Suprapubic skin (tissue), 4 donors: ENCODE data around the gene LMBR1. TPM values are rescaled to one million over a fixed set of nuclear protein-coding genes. Genes with fewer than 3 reads are reported as not detected.

Experiments used
- DNase-seq, 2 donors: peaks; one replicate each; pipeline ENCODE4 v3.0.0-alpha.2; 2019; ENCODE audit warnings: low spot score in 2 of 2
- H3K27ac ChIP-seq: fragments of 200-600 bp; sonication (generic); one replicate; pipeline ENCODE4 v1.5.1; 2019
- H3K27me3 ChIP-seq: fragments of 200-600 bp; sonication (generic); one replicate; pipeline ENCODE4 v1.5.1; 2019
- H3K36me3 ChIP-seq: fragments of 200-600 bp; sonication (generic); one replicate; pipeline ENCODE4 v1.5.1; 2019
- H3K4me1 ChIP-seq: fragments of 200-600 bp; sonication (generic); one replicate; pipeline ENCODE4 v1.5.1; 2019
- H3K4me3 ChIP-seq: fragments of 200-600 bp; sonication (generic); one replicate; pipeline ENCODE4 v1.5.1; 2019; ENCODE audit warnings: mild to moderate bottlenecking
- H3K9me3 ChIP-seq: fragments of 200-600 bp; sonication (generic); one replicate; pipeline ENCODE4 v1.5.1; 2019
- EP300 ChIP-seq: sonication (generic); formaldehyde crosslinking; IDR thresholded peaks from one replicate; pipeline ENCODE4 v1.6.1; 2017; ENCODE audit warnings: antibody characterized with exemption
- POLR2A ChIP-seq, 2 donors: fragments of 450-650 bp; IDR thresholded peaks; one replicate each; pipeline ENCODE4 v1.6.1; 2017; ENCODE audit warnings: antibody characterized with exemption in 2 of 2, mild to moderate bottlenecking in 2 of 2, moderate library complexity in 2 of 2
- POLR2AphosphoS5 ChIP-seq, 3 donors: sonication (generic); formaldehyde crosslinking; IDR thresholded peaks; one replicate each; pipeline ENCODE4 v1.6.1; 2017; ENCODE audit warnings: antibody characterized with exemption in 3 of 3
- WGBS: methylation state at CpG from one replicate; pipeline ENCODE4 v1.1.5; 2018; 5-methylcytosine and 5-hydroxymethylcytosine counted together
- total RNA-seq, 4 donors: library from RNA; depleted of rRNA; stranded (reverse); fragments of >200 nt; gene quantifications; one replicate each; pipeline ENCODE4 v1.1.0, GENCODE V29; 2016
- TF ChIP-seq, protein P1 (sequence below), 2 donors: fragments of 200-600 bp in 1 of 2; fragments of 450-650 bp in 1 of 2; sonication (generic) in 1 of 2; IDR thresholded peaks; one replicate each; pipeline ENCODE4 v1.5.1; 2016 to 2019; ENCODE audit warnings: antibody characterized with exemption in 2 of 2, mild to moderate bottlenecking in 1 of 2, moderate library complexity in 1 of 2

Gene LMBR1
- total RNA-seq, 4 donors from 2014 or later, result 48.7 to 104 (median 59.1) TPM

DNA sequence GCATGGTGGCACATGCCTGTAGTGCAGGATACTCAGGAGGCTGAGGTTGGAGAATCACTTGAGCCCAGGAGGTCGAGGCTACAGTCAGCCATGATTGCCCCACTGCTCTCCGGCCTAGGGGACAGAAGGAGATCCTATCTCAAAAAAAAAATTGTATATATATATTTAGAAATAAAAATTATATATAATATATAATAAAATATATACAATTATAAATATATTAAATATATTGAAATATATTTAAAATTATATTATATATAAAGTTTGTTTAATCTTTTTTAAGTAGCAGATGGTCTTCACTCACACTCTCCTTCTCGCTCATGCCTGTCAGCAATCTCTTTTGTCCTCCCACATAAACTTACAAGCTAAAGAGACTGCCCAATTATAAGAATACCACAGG is 58.5 kb downstream of the LMBR1 start:
- H3K9me3 ChIP-seq, result no peaks in the 10 kb centered on the region
- no peak overlapping the region for H3K27ac ChIP-seq
- no peaks in the 10 kb centered on the region for H3K4me1 ChIP-seq
- H3K36me3 ChIP-seq, result peaks cover 23% of the 10 kb centered on the region
- 92% methylated on average over 3 of the region's 3 CpGs for WGBS
- no peak overlapping the region for H3K4me3 ChIP-seq
- no peak for DNase-seq
- TF ChIP-seq EP300 (no peak), POLR2A (IDR thresholded peaks at IDR 0.05) (no peak), POLR2AphosphoS5 (IDR thresholded peaks at IDR 0.05) (no peak)
- TF ChIP-seq, protein P1, sequence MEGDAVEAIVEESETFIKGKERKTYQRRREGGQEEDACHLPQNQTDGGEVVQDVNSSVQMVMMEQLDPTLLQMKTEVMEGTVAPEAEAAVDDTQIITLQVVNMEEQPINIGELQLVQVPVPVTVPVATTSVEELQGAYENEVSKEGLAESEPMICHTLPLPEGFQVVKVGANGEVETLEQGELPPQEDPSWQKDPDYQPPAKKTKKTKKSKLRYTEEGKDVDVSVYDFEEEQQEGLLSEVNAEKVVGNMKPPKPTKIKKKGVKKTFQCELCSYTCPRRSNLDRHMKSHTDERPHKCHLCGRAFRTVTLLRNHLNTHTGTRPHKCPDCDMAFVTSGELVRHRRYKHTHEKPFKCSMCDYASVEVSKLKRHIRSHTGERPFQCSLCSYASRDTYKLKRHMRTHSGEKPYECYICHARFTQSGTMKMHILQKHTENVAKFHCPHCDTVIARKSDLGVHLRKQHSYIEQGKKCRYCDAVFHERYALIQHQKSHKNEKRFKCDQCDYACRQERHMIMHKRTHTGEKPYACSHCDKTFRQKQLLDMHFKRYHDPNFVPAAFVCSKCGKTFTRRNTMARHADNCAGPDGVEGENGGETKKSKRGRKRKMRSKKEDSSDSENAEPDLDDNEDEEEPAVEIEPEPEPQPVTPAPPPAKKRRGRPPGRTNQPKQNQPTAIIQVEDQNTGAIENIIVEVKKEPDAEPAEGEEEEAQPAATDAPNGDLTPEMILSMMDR (IDR thresholded peaks at IDR 0.05), result no peak
- no peaks in the 10 kb centered on the region for H3K27me3 ChIP-seq

DNA sequence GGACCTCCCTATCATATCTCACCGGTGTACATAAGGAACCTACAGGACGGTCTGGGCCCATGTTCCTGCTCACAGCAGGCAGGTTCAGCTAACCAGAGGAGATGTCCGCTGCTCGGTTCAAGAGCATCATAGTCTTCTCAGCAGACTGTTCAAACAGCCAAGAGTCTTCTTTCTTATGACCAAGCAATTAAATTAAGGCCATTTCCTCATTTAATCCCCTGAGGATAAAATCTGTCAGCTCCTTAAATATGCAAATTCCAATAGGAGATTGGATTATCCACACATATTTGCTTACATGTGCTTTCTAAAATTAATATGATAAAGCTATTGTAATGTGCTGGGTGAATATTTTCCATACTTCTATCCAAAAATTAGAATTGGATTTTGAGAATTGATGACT is 59.7 kb downstream of the LMBR1 start:
- no peak overlapping the region for H3K4me3 ChIP-seq
- H3K27ac ChIP-seq, result no peak overlapping the region
- no peak for DNase-seq
- TF ChIP-seq POLR2A (IDR thresholded peaks at IDR 0.05) (no peak), POLR2AphosphoS5 (IDR thresholded peaks at IDR 0.05) (no peak), EP300 (no peak)
- TF ChIP-seq, protein P1 (IDR thresholded peaks at IDR 0.05), result no peak
- H3K27me3 ChIP-seq, result no peaks in the 10 kb centered on the region
- peaks cover 26% of the 10 kb centered on the region for H3K36me3 ChIP-seq
- H3K9me3 ChIP-seq, result no peaks in the 10 kb centered on the region
- 97% methylated on average over 4 of the region's 4 CpGs for WGBS
- H3K4me1 ChIP-seq, result no peaks in the 10 kb centered on the region

DNA sequence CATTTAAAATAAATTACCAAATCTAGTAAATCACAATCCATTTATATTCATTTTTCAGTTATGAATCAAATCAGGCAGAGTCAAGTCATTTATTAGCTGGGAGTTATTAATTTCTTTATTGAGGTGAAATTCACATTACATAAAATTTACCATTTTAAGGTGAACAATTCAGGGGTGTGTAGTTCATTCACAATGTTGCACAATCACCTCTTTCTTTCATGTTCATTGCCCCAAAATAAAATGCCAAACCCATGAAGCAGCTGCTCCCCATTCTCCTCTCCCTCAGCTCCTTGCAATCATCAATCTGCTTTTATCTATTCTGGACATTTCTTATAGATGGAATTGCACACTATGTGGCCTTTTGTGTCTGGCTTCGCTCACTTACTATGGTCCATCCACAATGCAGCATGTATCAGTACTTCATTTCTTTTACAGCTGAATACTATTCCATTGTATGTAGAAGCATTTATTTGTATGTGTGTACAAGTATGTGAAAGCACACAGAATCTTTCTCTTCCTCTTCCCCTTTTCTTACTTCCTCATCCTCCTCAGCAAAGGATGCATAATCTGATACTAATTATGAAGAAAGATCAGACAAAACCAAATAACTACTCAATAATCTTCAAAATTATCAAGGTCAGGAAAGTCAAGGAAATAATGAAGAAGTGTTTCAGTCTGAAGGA is 60.6 kb downstream of the LMBR1 start:
- peaks cover 26% of the 10 kb centered on the region for H3K36me3 ChIP-seq
- no peaks in the 10 kb centered on the region for H3K27me3 ChIP-seq
- H3K27ac ChIP-seq, result no peak overlapping the region
- TF ChIP-seq POLR2AphosphoS5 (IDR thresholded peaks at IDR 0.05) (no peak), POLR2A (IDR thresholded peaks at IDR 0.05) (no peak), EP300 (no peak)
- TF ChIP-seq, protein P1 (IDR thresholded peaks at IDR 0.05), result no peak
- 100% methylated on average over 1 of the region's 1 CpG for WGBS
- H3K4me3 ChIP-seq, result no peak overlapping the region
- no peak for DNase-seq
- no peaks in the 10 kb centered on the region for H3K9me3 ChIP-seq
- no peaks in the 10 kb centered on the region for H3K4me1 ChIP-seq

DNA sequence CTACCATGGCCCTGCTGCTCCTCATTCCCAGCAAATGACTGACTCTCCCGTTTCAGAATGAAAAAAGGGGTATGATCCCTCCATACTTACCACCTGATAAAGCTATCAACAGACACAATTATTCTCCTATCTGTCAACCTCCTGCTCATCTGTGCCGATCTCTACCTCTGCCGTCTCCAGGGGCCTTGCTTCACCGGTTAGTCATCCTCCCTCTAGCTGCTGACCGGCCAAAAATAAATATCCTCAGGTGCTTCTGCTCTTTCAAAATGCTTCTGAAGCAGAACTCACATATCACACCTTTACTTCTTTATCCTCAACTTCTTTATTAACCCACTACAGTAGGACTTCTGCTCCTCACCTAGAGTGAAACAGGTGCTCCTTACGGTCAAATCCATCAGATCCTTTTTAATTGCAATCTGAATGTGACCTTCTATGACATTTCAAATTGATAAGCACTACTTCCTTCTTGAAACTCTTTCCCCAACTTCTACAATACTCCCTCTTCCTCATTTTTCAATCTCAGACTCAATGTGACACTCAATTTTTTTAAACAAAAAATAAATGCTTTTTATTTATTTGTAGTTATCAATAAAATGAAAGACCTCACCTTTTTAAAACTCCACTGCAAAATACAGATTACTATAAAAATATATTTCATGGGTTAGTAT is 63.2 kb downstream of the LMBR1 start:
- DNase-seq, result no peak
- Histone ChIP-seq H3K9me3 (no peaks in the 10 kb centered on the region), H3K4me3 (no peak overlapping the region), H3K27me3 (no peaks in the 10 kb centered on the region), H3K36me3 (peaks cover 22% of the 10 kb centered on the region), H3K4me1 (no peaks in the 10 kb centered on the region), H3K27ac (no peak overlapping the region)
- 85% methylated on average over 6 of the region's 6 CpGs for WGBS
- TF ChIP-seq POLR2AphosphoS5 (IDR thresholded peaks at IDR 0.05) (no peak), EP300 (no peak), POLR2A (IDR thresholded peaks at IDR 0.05) (no peak)
- TF ChIP-seq, protein P1 (IDR thresholded peaks at IDR 0.05), result no peak

DNA sequence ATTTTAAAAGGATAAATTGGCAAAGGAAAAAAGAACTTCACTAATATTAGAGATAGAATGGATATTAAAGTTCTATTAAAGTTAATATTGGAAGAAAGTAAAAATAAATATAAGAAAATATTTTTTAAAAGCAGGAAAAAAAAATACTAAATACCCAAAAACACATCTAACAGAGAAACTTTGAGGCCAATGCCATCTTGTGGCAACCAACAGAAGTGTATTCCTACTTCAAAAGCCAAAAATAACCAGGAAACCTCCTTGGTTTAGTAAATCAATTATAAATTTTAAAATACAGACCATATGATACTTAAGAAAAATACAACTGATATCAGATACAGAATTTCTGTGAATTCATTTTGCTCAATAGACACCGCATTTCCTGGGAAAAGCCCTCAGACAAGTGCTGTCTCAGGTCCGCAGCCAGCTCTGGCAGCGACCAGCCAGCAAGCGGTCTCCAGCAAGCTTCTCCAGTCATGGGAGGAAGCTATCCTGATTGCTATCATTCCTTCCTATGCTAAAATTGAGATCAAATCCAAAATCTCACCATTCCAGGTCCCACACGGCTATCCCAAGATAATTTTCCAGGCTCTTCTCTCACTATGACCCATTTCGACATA is 65.3 kb downstream of the LMBR1 start:
- TF ChIP-seq EP300 (no peak), POLR2AphosphoS5 (IDR thresholded peaks at IDR 0.05) (no peak), POLR2A (IDR thresholded peaks at IDR 0.05) (no peak)
- TF ChIP-seq, protein P1 (IDR thresholded peaks at IDR 0.05), result peak in 1 of 2 donors; percentile 21
- 88% methylated on average over 6 of the region's 6 CpGs for WGBS

More for the DNA sequence above, 65.3 kb downstream of the LMBR1 start:
- H3K36me3 ChIP-seq, result peaks cover 14% of the 10 kb centered on the region
- no peaks in the 10 kb centered on the region for H3K27me3 ChIP-seq
- H3K4me3 ChIP-seq, result no peak overlapping the region
- no peaks in the 10 kb centered on the region for H3K4me1 ChIP-seq
- no peak for DNase-seq
- no peak overlapping the region for H3K27ac ChIP-seq
- no peaks in the 10 kb centered on the region for H3K9me3 ChIP-seq
